IMR-90 (cell line): ENCODE results near the gene SPTLC1. TPM values are rescaled to one million over a fixed set of nuclear protein-coding genes. Genes with fewer than 3 reads are reported as not detected.

Experiments used
- ATAC-seq: fragments of 200-7000 bp; cut with Tn5 transposase; 2 replicates; pipeline ENCODE4 v1.9.1; 2020; ENCODE audit warnings: low read depth, mild to moderate bottlenecking, moderate library complexity
- BruUV-seq: library from RNA; stranded (reverse); fragments of 400-500 nt; replicated peaks from 2 replicates; lab custom pipeline; 2021; lab: Mats Ljungman, UMichigan
- CTCF ChIA-PET: fragments of 300-600 bp; formaldehyde crosslinking; extraction: SDS; loops from one replicate; lab custom pipeline; 2021; ENCODE audit warnings: antibody characterized with exemption; lab: Yijun Ruan, JAX
- POLR2A ChIA-PET: fragments of 300-600 bp; sonication (Branson Sonifier 250); formaldehyde crosslinking; loops from one replicate; lab custom pipeline; 2022; ENCODE audit warnings: antibody characterized with exemption; ENCODE audit not compliant: unreplicated experiment; lab: Charles Lee
- DNase-seq: peaks from one replicate; pipeline ENCODE4 v3.0.0; 2013
- H2AFZ ChIP-seq: replicated peaks from 2 replicates; pipeline ENCODE3; 2013; ENCODE audit warnings: low read length, mild to moderate bottlenecking; ENCODE audit not compliant: poor library complexity
- H2AK5ac ChIP-seq: 2 replicates; pipeline ENCODE4 v1.6.1; 2013; ENCODE audit warnings: low read depth, low read length, inconsistent platforms
- H2AK9ac ChIP-seq: replicated peaks from 2 replicates; pipeline ENCODE3; 2013; ENCODE audit warnings: mild to moderate bottlenecking, low read depth, low read length, moderate library complexity; ENCODE audit not compliant: poor library complexity
- H2BK120ac ChIP-seq: 2 replicates; pipeline ENCODE4 v1.6.1; 2013; ENCODE audit warnings: low read depth, low read length, inconsistent platforms
- H2BK15ac ChIP-seq: 3 replicates; pipeline ENCODE4 v1.6.1; 2013; ENCODE audit warnings: low read depth, low read length, inconsistent platforms
- H2BK20ac ChIP-seq: 2 replicates; pipeline ENCODE4 v1.6.1; 2013; ENCODE audit warnings: low read depth, mild to moderate bottlenecking, inconsistent platforms, low read length, moderate library complexity
- H2BK5ac ChIP-seq: 2 replicates; pipeline ENCODE4 v1.6.1; 2013; ENCODE audit warnings: mild to moderate bottlenecking, low read depth, low read length, inconsistent platforms; ENCODE audit not compliant: poor library complexity, severe bottlenecking
- H3K14ac ChIP-seq: replicated peaks from 2 replicates; pipeline ENCODE4 v1.6.1; 2013; ENCODE audit warnings: low read depth, low read length, inconsistent platforms
- H3K18ac ChIP-seq: 2 replicates; pipeline ENCODE4 v1.6.1; 2013; ENCODE audit warnings: low read depth, low read length, control low read depth
- H3K23ac ChIP-seq: 2 replicates; pipeline ENCODE4 v1.6.1; 2013; ENCODE audit warnings: low read depth, low read length, inconsistent platforms
- H3K27ac ChIP-seq: 2 replicates; pipeline ENCODE4 v1.5.1; 2013; ENCODE audit warnings: mild to moderate bottlenecking, control low read depth, low read length; ENCODE audit not compliant: insufficient read depth
- H3K27me3 ChIP-seq: 2 replicates; pipeline ENCODE4 v1.6.1; 2013; ENCODE audit warnings: low read length; ENCODE audit not compliant: control insufficient read depth, insufficient read depth
- H3K36me3 ChIP-seq: 2 replicates; pipeline ENCODE4 v1.6.1; 2013; ENCODE audit warnings: low read length, mixed read lengths; ENCODE audit not compliant: control insufficient read depth, insufficient read depth
- H3K4ac ChIP-seq: 2 replicates; pipeline ENCODE4 v1.6.1; 2013; ENCODE audit warnings: low read depth, low read length, inconsistent platforms
- H3K4me1 ChIP-seq: 2 replicates; pipeline ENCODE4 v1.6.1; 2013; ENCODE audit warnings: low read length, mixed read lengths; ENCODE audit not compliant: control insufficient read depth, insufficient read depth
- H3K4me2 ChIP-seq: 2 replicates; pipeline ENCODE4 v1.6.1; 2013; ENCODE audit warnings: low read depth, mild to moderate bottlenecking, control low read depth, low read length, moderate library complexity
- H3K4me3 ChIP-seq: 2 replicates; pipeline ENCODE4 v1.5.1; 2013; ENCODE audit warnings: low read depth, mild to moderate bottlenecking, control low read depth, low read length, moderate library complexity; ENCODE audit not compliant: insufficient read depth
- H3K56ac ChIP-seq: 2 replicates; pipeline ENCODE4 v1.6.1; 2013; ENCODE audit warnings: low read length, inconsistent platforms; ENCODE audit not compliant: insufficient read depth; ENCODE audit errors: extremely low read depth
- H3K79me1 ChIP-seq, 2 experiments: 2 replicates each; pipeline ENCODE4 v1.6.1; 2013; ENCODE audit warnings: low read length in 2 of 2, inconsistent platforms in 1 of 2, low read depth in 1 of 2
- H3K9ac ChIP-seq: 2 replicates; pipeline ENCODE4 v1.6.1; 2013; ENCODE audit warnings: low read depth, low read length, control low read depth
- H3K9me1 ChIP-seq: 2 replicates; pipeline ENCODE4 v1.6.1; 2013; ENCODE audit warnings: low read length, inconsistent platforms; ENCODE audit not compliant: insufficient read depth
- H3K9me3 ChIP-seq: 2 replicates; pipeline ENCODE4 v1.6.1; 2013; ENCODE audit warnings: low read length; ENCODE audit not compliant: control insufficient read depth, insufficient read depth
- H4K20me1 ChIP-seq: 2 replicates; pipeline ENCODE4 v1.6.1; 2013; ENCODE audit warnings: low read length, inconsistent platforms; ENCODE audit not compliant: insufficient read depth
- H4K5ac ChIP-seq: 2 replicates; pipeline ENCODE4 v1.6.1; 2013; ENCODE audit warnings: mild to moderate bottlenecking, low read depth, low read length, control low read depth
- H4K8ac ChIP-seq, 2 experiments: 2 replicates each; pipeline ENCODE4 v1.6.1; 2013; ENCODE audit warnings: low read depth in 2 of 2, low read length in 2 of 2, control low read depth in 1 of 2, inconsistent platforms in 1 of 2
- H4K91ac ChIP-seq: 2 replicates; pipeline ENCODE4 v1.6.1; 2013; ENCODE audit warnings: low read depth, low read length, inconsistent platforms; ENCODE audit not compliant: insufficient read depth
- CEBPB ChIP-seq: IDR thresholded peaks from 2 replicates; pipeline ENCODE4 v1.6.1; 2012; ENCODE audit warnings: low read depth, low read length, improper control_type of control experiment
- CHD1 ChIP-seq: IDR thresholded peaks from 2 replicates; pipeline ENCODE4 v1.6.1; 2012; ENCODE audit warnings: low read depth, low read length, improper control_type of control experiment
- MAFK ChIP-seq: IDR thresholded peaks from 2 replicates; pipeline ENCODE4 v1.6.1; 2012; ENCODE audit warnings: low read depth, low read length, improper control_type of control experiment
- NFE2L2 ChIP-seq: fragments of 150-350 bp; IDR thresholded peaks from 2 replicates; pipeline ENCODE4 v1.6.1; 2016; ENCODE audit warnings: low read depth, mild to moderate bottlenecking, low read length
- POLR2A ChIP-seq: IDR thresholded peaks from 2 replicates; pipeline ENCODE4 v1.6.1; 2012; ENCODE audit warnings: mild to moderate bottlenecking, low read depth, low read length
- RFX5 ChIP-seq: IDR thresholded peaks from 2 replicates; pipeline ENCODE4 v1.8.0; 2012; ENCODE audit warnings: low read depth, mild to moderate bottlenecking, low read length, moderate library complexity
- SMC3 ChIP-seq: fragments of 150-350 bp; IDR thresholded peaks from 2 replicates; pipeline ENCODE4 v1.6.1; 2016; ENCODE audit warnings: low read depth, mild to moderate bottlenecking, antibody characterized with exemption, low read length, moderate library complexity
- WGBS, 2 experiments: methylation state at CpG; one replicate each; pipeline versions ENCODE4 v1.1.5 to v1.1.7; 2013; ENCODE audit warnings: missing lambda C conversion rate in 2 of 2; ENCODE audit not compliant: insufficient read length in 1 of 2; ENCODE audit errors: extremely low coverage in 2 of 2; 5-methylcytosine and 5-hydroxymethylcytosine counted together
- dilution Hi-C: fragments of 300-500 bp; cut with HindIII; formaldehyde crosslinking; loops from one replicate; pipeline ENCODE4 v1.14.3; 2018; ENCODE audit warnings: low sequenced_read_pairs; ENCODE audit not compliant: unreplicated experiment
- in situ Hi-C: fragments of 300-500 bp; cut with MboI; formaldehyde crosslinking; loops from 3 replicates; pipeline ENCODE4 v1.14.3; 2019; ENCODE audit warnings: low sequenced_read_pairs, inconsistent platforms, mixed read lengths
- intact Hi-C: fragments of 100-400 bp; cut with micrococcal nuclease; formaldehyde crosslinking; loops from 2 replicates; pipeline ENCODE4 v1.10.0; 2022
- polyA plus RNA-seq, 3 experiments: library from polyadenylated mRNA; depleted of rRNA; stranded (reverse); fragments of >200 nt; gene quantifications; 2 replicates each; pipeline ENCODE4 v1.2.3, GENCODE V29; 2012; ENCODE audit warnings: low replicate concordance in 1 of 3
- total RNA-seq: library from RNA; depleted of rRNA; stranded (reverse); fragments of >200 nt; gene quantifications from 2 replicates; pipeline ENCODE4 v1.2.3, GENCODE V29; 2012
- TF ChIP-seq, protein P1 (sequence below): fragments of 150-350 bp; IDR thresholded peaks from 2 replicates; pipeline ENCODE4 v1.6.1; 2016; ENCODE audit warnings: low read depth, mild to moderate bottlenecking, low read length, moderate library complexity, borderline replicate concordance

Gene SPTLC1
- total and polyA plus RNA-seq, 2 of the 4 experiments (the other 2 are of a cell fraction), result 65.7 to 92.7 TPM

DNA sequence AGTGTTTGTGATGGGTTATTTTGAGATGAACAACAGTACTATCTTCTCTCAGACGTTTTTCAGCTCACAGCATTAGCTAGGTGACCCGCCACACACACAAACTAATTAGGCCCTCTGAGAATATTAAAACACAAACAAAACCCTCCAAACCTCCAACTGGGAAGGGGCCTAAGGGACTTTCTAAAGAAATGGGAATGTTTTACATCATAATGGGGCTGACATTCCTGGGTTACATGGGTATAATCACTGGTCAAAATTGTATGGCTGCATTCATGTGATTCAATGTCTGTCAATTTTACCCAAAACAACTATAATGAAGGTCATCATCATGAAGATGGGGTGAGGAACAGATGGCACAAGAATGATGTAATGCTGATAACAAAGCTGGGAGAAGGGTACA is 59.6 kb downstream of the SPTLC1 start:
- H4K20me1 ChIP-seq, result 0 out of 2 replicates have a peak, but pooled peaks cover 3% of the 10 kb centered on the region
- in situ Hi-C loops (no loop called here), dilution Hi-C loops (no loop called here), intact Hi-C loops (no loop called here)
- no peak overlapping the region for H3K9ac ChIP-seq
- no peak overlapping the region for H2AK5ac ChIP-seq
- ChIA-PET POLR2A (no interaction called here), CTCF (no interaction called here)
- H3K56ac ChIP-seq, result no peak overlapping the region
- H3K27ac ChIP-seq, result no peak overlapping the region
- H4K8ac ChIP-seq, result no peak overlapping the region
- no peak overlapping the region for H2BK5ac ChIP-seq
- H2AK9ac ChIP-seq, result no peak overlapping the region
- no peak overlapping the region for H2AFZ ChIP-seq
- H3K9me3 ChIP-seq, result peaks cover 2% of the 10 kb centered on the region; the same call in 1 of the 2 replicates
- DNase-seq (no peak), ATAC-seq (no peak)
- no peak overlapping the region for H3K18ac ChIP-seq
- no peak overlapping the region for H2BK20ac ChIP-seq
- no peak overlapping the region for H4K5ac ChIP-seq
- H3K9me1 ChIP-seq, result no peaks in the 10 kb centered on the region
- peaks cover 9 to 25% of the 10 kb centered on the region in 2 experiments for H3K79me1 ChIP-seq
- H2BK120ac ChIP-seq, result no peak overlapping the region
- TF ChIP-seq, protein P1, sequence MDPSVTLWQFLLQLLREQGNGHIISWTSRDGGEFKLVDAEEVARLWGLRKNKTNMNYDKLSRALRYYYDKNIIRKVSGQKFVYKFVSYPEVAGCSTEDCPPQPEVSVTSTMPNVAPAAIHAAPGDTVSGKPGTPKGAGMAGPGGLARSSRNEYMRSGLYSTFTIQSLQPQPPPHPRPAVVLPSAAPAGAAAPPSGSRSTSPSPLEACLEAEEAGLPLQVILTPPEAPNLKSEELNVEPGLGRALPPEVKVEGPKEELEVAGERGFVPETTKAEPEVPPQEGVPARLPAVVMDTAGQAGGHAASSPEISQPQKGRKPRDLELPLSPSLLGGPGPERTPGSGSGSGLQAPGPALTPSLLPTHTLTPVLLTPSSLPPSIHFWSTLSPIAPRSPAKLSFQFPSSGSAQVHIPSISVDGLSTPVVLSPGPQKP, result no peak
- no peak for TF ChIP-seq MAFK
- TF ChIP-seq NFE2L2, result no peak
- TF ChIP-seq RFX5, result no peak
- no peak for TF ChIP-seq CEBPB
- TF ChIP-seq SMC3, result no peak
- TF ChIP-seq CHD1, result no peak
- no peak for TF ChIP-seq POLR2A
- H3K23ac ChIP-seq, result no peak overlapping the region
- no peak overlapping the region for H3K4ac ChIP-seq
- H3K36me3 ChIP-seq, result peaks cover 21% of the 10 kb centered on the region
- no peak overlapping the region for H3K4me2 ChIP-seq
- no peak overlapping the region for H3K14ac ChIP-seq
- H4K91ac ChIP-seq, result no peak overlapping the region
- no CpG with 5 or more reads among the region's 2 CpGs for WGBS, 2 experiments
- H3K4me3 ChIP-seq, result no peak overlapping the region
- no peak overlapping the region for H2BK15ac ChIP-seq
- H3K27me3 ChIP-seq, result no peaks in the 10 kb centered on the region
- no peaks in the 10 kb centered on the region for H3K4me1 ChIP-seq
- no TSS peak for BruUV-seq
